Bronchial epithelial cell (primary cell): ENCODE data around the gene APCDD1. TPM values are rescaled to one million over a fixed set of nuclear protein-coding genes. Genes with fewer than 3 reads are reported as not detected.

Experiments used
- DNase-seq: peaks from one replicate; pipeline ENCODE4 v3.0.0-alpha.2; 2010; ENCODE audit warnings: low read depth
- FAIRE-seq: peaks from 2 replicates; lab custom pipeline; 2011; peaks lifted over from hg19 to GRCh38; lab: Jason Lieb, UNC
- H3K27me3 ChIP-seq: 2 replicates; pipeline ENCODE4 v1.5.1; 2011; ENCODE audit warnings: low read length; ENCODE audit not compliant: control insufficient read depth, insufficient read depth
- H3K36me3 ChIP-seq: 2 replicates; pipeline ENCODE4 v1.5.1; 2011; ENCODE audit warnings: low read length; ENCODE audit not compliant: control insufficient read depth, insufficient read depth
- H3K4me3 ChIP-seq: 2 replicates; pipeline ENCODE4 v1.5.1; 2011; ENCODE audit warnings: mild to moderate bottlenecking, low read depth, low read length, control low read depth
- CTCF ChIP-seq: IDR thresholded peaks from 2 replicates; pipeline ENCODE4 v1.5.1; 2011; ENCODE audit warnings: mild to moderate bottlenecking, moderate library complexity, low read length, control low read depth, inconsistent platforms; ENCODE audit not compliant: insufficient read depth, severe bottlenecking
- total RNA-seq: library from RNA; depleted of rRNA; stranded (reverse); fragments of >200 nt; gene quantifications from 2 replicates; pipeline ENCODE4 v1.2.1, GENCODE V29; 2014

The APCDD1 gene
- total RNA-seq, 1 donor from 2014 or later = under 0.01 TPM

DNA sequence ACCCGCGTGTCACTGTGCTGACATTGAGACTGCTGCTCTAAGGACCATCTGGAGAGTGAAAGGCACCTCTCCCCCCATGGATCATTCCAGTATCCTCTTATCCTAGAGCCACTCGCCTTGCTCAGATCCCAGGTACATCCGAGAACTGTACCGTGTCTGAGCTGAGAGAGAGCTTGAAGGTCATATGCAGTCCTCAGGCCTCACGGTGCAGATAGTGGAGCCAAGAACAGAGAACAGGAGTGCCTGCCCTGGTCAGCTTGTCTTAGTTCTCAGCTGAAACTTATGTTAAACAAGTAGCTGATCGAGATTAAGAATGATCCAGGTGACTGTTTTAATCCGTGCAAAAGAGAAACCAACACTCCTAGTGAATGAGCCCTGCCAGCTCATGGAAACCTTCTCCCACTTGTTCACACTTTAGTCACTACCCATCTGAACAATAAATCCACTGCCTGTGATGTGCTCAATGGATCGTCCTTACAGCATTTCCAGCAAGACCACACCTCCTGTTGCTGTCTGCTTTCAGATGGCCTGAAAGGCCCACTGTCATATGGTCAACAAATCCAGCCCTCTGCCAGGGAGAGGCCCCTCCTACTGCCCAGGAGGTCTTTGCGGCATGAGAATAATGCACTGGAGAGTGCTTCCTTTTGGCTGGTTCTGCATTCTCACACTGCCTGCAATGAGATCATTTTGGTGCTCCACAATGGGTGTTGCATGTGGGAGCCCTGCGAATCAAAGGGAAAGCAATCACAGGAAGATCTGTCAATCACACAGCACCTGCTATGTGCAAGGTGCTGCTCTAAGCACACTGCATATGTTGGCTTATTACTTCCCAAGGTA lies 43.7 kb upstream of the APCDD1 start:
- peak; percentile 58 for DNase-seq
- Histone ChIP-seq H3K36me3 (no peaks in the 10 kb centered on the region), H3K27me3 (no peaks in the 10 kb centered on the region), H3K4me3 (no peak overlapping the region)
- FAIRE-seq = peak; percentile 83
- no peak for TF ChIP-seq CTCF

DNA sequence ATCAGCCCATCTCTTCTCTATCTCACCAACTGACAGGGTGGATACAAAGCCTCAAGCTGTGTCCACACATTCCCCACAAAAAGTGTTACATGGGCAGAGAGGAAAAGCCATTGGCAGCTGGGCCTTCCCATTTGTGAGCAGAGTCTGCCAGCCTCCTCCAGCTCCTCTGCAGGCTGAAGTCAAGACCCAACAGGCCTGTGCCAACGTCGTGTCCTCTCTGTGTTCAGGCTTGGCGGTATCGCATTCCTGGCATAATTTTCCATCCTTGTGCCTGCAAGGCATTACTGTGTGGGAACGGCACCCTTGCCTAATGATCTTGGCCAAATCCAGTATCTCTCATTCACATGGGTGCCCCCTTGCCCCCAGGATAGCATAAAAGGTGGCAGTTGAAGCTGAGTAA lies 41.5 kb upstream of the APCDD1 start:
- TF ChIP-seq CTCF = no peak
- Histone ChIP-seq H3K4me3 (no peak overlapping the region), H3K36me3 (no peaks in the 10 kb centered on the region), H3K27me3 (no peaks in the 10 kb centered on the region)
- FAIRE-seq (no peak), DNase-seq (peak; percentile 95)

GRCh38 chr18:10413722-10414121 lies 40.7 kb upstream of the APCDD1 start:
- Histone ChIP-seq H3K4me3 (no peak overlapping the region), H3K36me3 (no peaks in the 10 kb centered on the region), H3K27me3 (no peaks in the 10 kb centered on the region)
- DNase-seq (no peak), FAIRE-seq (no peak)
- TF ChIP-seq CTCF = no peak

- no peaks in the 10 kb centered on the region for H3K36me3 ChIP-seq
- DNase-seq (no peak), FAIRE-seq (no peak)
- no peaks in the 10 kb centered on the region for H3K27me3 ChIP-seq
- no peak for TF ChIP-seq CTCF
- H3K4me3 ChIP-seq = no peak overlapping the region
These were observed 40.1 kb upstream of the APCDD1 start for GRCh38 chr18:10414293-10414842.

- H3K4me3 ChIP-seq = no peak overlapping the region
- DNase-seq (no peak), FAIRE-seq (no peak)
- H3K36me3 ChIP-seq = no peaks in the 10 kb centered on the region
- TF ChIP-seq CTCF = no peak
- H3K27me3 ChIP-seq = no peaks in the 10 kb centered on the region
These were observed 38.4 kb upstream of the APCDD1 start for GRCh38 chr18:10416065-10416464.

DNA sequence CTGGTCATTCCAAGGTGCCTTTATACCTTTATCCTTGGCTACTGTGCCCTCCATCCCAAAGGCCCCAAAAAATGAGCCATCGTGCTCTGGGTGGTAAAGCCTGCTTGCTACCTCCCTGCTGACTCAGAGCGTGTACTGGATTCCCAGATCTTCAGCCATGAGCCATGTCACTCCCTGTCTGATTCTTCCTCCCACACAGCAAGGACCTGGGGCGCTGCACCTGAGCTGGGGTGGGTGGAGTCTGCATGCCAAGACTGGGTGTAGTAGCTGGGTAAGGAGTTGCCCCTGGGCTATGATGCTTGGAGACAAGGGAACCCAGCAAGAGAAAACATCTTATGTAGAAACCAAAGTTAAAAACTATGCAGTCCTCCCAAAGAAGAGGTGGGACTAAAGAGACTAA lies 37.2 kb upstream of the APCDD1 start:
- FAIRE-seq (peak; percentile 94), DNase-seq (peak; percentile 99)
- no peaks in the 10 kb centered on the region for H3K27me3 ChIP-seq
- H3K36me3 ChIP-seq = no peaks in the 10 kb centered on the region
- H3K4me3 ChIP-seq = no peak overlapping the region
- TF ChIP-seq CTCF = no peak
